Breast epithelium (tissue), 4 donors: ENCODE measurements around the gene RAD50. TPM values are rescaled to one million over a fixed set of nuclear protein-coding genes. Genes with fewer than 3 reads are reported as not detected.

ENCODE experiments used
- DNase-seq, 2 donors: peaks; one replicate each; pipeline ENCODE4 v3.0.0-alpha.2; 2019; ENCODE audit warnings: low spot score in 2 of 2
- H3K27ac ChIP-seq, 2 donors: fragments of 200-600 bp; sonication (generic) in 1 of 2; one replicate each; pipeline ENCODE4 v1.5.1; 2016 to 2019; ENCODE audit warnings: mild to moderate bottlenecking in 1 of 2
- H3K27me3 ChIP-seq, 2 donors: fragments of 200-600 bp; sonication (generic) in 1 of 2; one replicate each; pipeline versions ENCODE4 v1.5.1 to v1.6.0; 2017 to 2019; ENCODE audit warnings: control low read depth in 1 of 2, mild to moderate bottlenecking in 1 of 2
- H3K36me3 ChIP-seq: fragments of 200-600 bp; one replicate; pipeline ENCODE4 v1.5.1; 2019
- H3K4me1 ChIP-seq, 2 donors: fragments of 200-600 bp; sonication (generic); one replicate each; pipeline ENCODE4 v1.5.1; 2016 to 2019; ENCODE audit warnings: control low read depth in 1 of 2
- H3K4me3 ChIP-seq, 3 donors: fragments of 200-600 bp; sonication (generic); 1 replicate in 2 of 3; 2 replicates in 1 of 3; pipeline ENCODE4 v1.5.1; 2016 to 2019; ENCODE audit warnings: mild to moderate bottlenecking in 3 of 3, moderate library complexity in 2 of 3
- H3K9me3 ChIP-seq, 2 donors: fragments of 200-600 bp; sonication (generic) in 1 of 2; one replicate each; pipeline ENCODE4 v1.5.1; 2016 to 2019; ENCODE audit warnings: control low read depth in 1 of 2
- CTCF ChIP-seq, 3 donors: fragments of 450-650 bp; IDR thresholded peaks; one replicate each; pipeline ENCODE4 v1.5.1; 2016 to 2017; ENCODE audit warnings: antibody characterized with exemption in 3 of 3, mild to moderate bottlenecking in 3 of 3, moderate library complexity in 3 of 3
- POLR2A ChIP-seq: fragments of 450-650 bp; IDR thresholded peaks from one replicate; pipeline ENCODE4 v1.6.1; 2016; ENCODE audit warnings: antibody characterized with exemption, mild to moderate bottlenecking, moderate library complexity
- POLR2AphosphoS5 ChIP-seq, 3 donors: sonication (generic); formaldehyde crosslinking; IDR thresholded peaks; one replicate each; pipeline ENCODE4 v1.6.1; 2017; ENCODE audit warnings: antibody characterized with exemption in 3 of 3
- intact Hi-C: fragments of 100-400 bp; cut with DNase I; formaldehyde crosslinking; loops from one replicate; pipeline ENCODE4 v1.15.1; 2023; ENCODE audit warnings: low total_unique reads
- total RNA-seq, 3 donors: library from RNA; depleted of rRNA; stranded (reverse); fragments of >200 nt; gene quantifications; one replicate each; pipeline ENCODE4 v1.1.0, GENCODE V29; 2016

RAD50 gene
- total RNA-seq, 3 donors from 2014 or later, result 44.2 to 47.4 (median 44.6) TPM

GRCh38 chr5:132635873-132636272, 79.1 kb downstream of the RAD50 start:
- Histone ChIP-seq H3K4me1 (no peaks in the 10 kb centered on the region), H3K27me3 (no peaks in the 10 kb centered on the region), H3K4me3 (no peak overlapping the region), H3K9me3 (no peaks in the 10 kb centered on the region), H3K36me3 (peaks cover 4% of the 10 kb centered on the region), H3K27ac (no peak overlapping the region)
- DNase-seq, result no peak
- intact Hi-C loops, result no loop called here
- TF ChIP-seq POLR2A, result no peak
- TF ChIP-seq POLR2AphosphoS5 (IDR thresholded peaks at IDR 0.05), result no peak
- TF ChIP-seq CTCF (IDR thresholded peaks at IDR 0.05), result no peak

- H3K36me3 ChIP-seq, result peaks cover 4% of the 10 kb centered on the region
- H3K27ac ChIP-seq, result no peak overlapping the region
- H3K4me3 ChIP-seq, result no peak overlapping the region
- intact Hi-C loops, result no loop called here
- no peak for TF ChIP-seq POLR2A
- no peak for TF ChIP-seq CTCF (IDR thresholded peaks at IDR 0.05)
- no peak for TF ChIP-seq POLR2AphosphoS5 (IDR thresholded peaks at IDR 0.05)
- H3K9me3 ChIP-seq, result no peaks in the 10 kb centered on the region
- H3K4me1 ChIP-seq, result no peaks in the 10 kb centered on the region
- no peaks in the 10 kb centered on the region for H3K27me3 ChIP-seq
- DNase-seq, result no peak
These were observed 80.5 kb downstream of the RAD50 start for GRCh38 chr5:132637241-132637640.

GRCh38 chr5:132639706-132640130, 82.9 kb downstream of the RAD50 start:
- no peak for DNase-seq
- no peak for TF ChIP-seq CTCF (IDR thresholded peaks at IDR 0.05)
- TF ChIP-seq POLR2A, result no peak
- TF ChIP-seq POLR2AphosphoS5 (IDR thresholded peaks at IDR 0.05), result no peak
- no peaks in the 10 kb centered on the region for H3K4me1 ChIP-seq
- H3K27ac ChIP-seq, result no peak overlapping the region
- H3K4me3 ChIP-seq, result no peak overlapping the region
- peaks cover 4% of the 10 kb centered on the region for H3K36me3 ChIP-seq
- no peaks in the 10 kb centered on the region for H3K27me3 ChIP-seq
- no peaks in the 10 kb centered on the region for H3K9me3 ChIP-seq
- intact Hi-C loops, result no loop called here

- Histone ChIP-seq H3K9me3 (no peaks in the 10 kb centered on the region), H3K27me3 (no peaks in the 10 kb centered on the region), H3K4me1 (no peaks in the 10 kb centered on the region), H3K4me3 (no peak overlapping the region), H3K27ac (no peak overlapping the region), H3K36me3 (peaks cover 4% of the 10 kb centered on the region)
- intact Hi-C loops, result no loop called here
- TF ChIP-seq POLR2AphosphoS5 (IDR thresholded peaks at IDR 0.05) (no peak), CTCF (IDR thresholded peaks at IDR 0.05) (no peak), POLR2A (no peak)
- DNase-seq, result no peak
These were observed 83.8 kb downstream of the RAD50 start for GRCh38 chr5:132640613-132641012.

GRCh38 chr5:132641241-132641723, 84.5 kb downstream of the RAD50 start:
- H3K27me3 ChIP-seq, result no peaks in the 10 kb centered on the region
- H3K36me3 ChIP-seq, result peaks cover 4% of the 10 kb centered on the region
- H3K9me3 ChIP-seq, result no peaks in the 10 kb centered on the region
- H3K27ac ChIP-seq, result no peak overlapping the region
- intact Hi-C loops, result no loop called here
- no peak overlapping the region for H3K4me3 ChIP-seq
- H3K4me1 ChIP-seq, result no peaks in the 10 kb centered on the region
- TF ChIP-seq POLR2AphosphoS5 (IDR thresholded peaks at IDR 0.05) (no peak), CTCF (IDR thresholded peaks at IDR 0.05) (no peak), POLR2A (no peak)
- DNase-seq, result no peak
